Chondrocyte (in vitro differentiated cells): ENCODE measurements around the gene NAV2. TPM values are rescaled to one million over a fixed set of nuclear protein-coding genes. Genes with fewer than 3 reads are reported as not detected.

ENCODE experiments used
- DNase-seq: peaks from one replicate; pipeline ENCODE4 v3.0.0; 2021; ENCODE audit warnings: mixed read lengths, low spot score
- H3K27ac Mint-ChIP-seq: one replicate; pipeline ENCODE4 v1.8.0; 2021; ENCODE audit warnings: mild to moderate bottlenecking, moderate library complexity, mixed read lengths; ENCODE audit not compliant: unreplicated experiment
- H3K27me3 Mint-ChIP-seq: 2 replicates; pipeline ENCODE4 v1.8.0; 2021; ENCODE audit warnings: low read depth, mixed read lengths
- H3K36me3 Mint-ChIP-seq: 2 replicates; pipeline ENCODE4 v1.8.0; 2021; ENCODE audit warnings: low read depth, mixed read lengths
- H3K4me1 Mint-ChIP-seq: 2 replicates; pipeline ENCODE4 v1.8.0; 2021; ENCODE audit warnings: low read depth, mild to moderate bottlenecking, mixed read lengths
- H3K4me3 Mint-ChIP-seq: one replicate; pipeline ENCODE4 v1.8.0; 2021; ENCODE audit warnings: mild to moderate bottlenecking, moderate library complexity, mixed read lengths; ENCODE audit not compliant: unreplicated experiment
- H3K9me3 Mint-ChIP-seq: 2 replicates; pipeline ENCODE4 v1.8.0; 2021; ENCODE audit warnings: low read depth, mixed read lengths
- total RNA-seq: library from RNA; stranded (reverse); gene quantifications from 3 replicates; pipeline ENCODE4 v1.2.1, GENCODE V29; 2021
- TF ChIP-seq, protein P1 (sequence below): fragments of 200-600 bp; sonication (generic); IDR thresholded peaks from 2 replicates; pipeline ENCODE4 v1.5.0; 2021; ENCODE audit warnings: antibody characterized with exemption, mild to moderate bottlenecking, moderate library complexity

Gene NAV2
- total RNA-seq, 1 donor from 2014 or later = 87.0 TPM

DNA sequence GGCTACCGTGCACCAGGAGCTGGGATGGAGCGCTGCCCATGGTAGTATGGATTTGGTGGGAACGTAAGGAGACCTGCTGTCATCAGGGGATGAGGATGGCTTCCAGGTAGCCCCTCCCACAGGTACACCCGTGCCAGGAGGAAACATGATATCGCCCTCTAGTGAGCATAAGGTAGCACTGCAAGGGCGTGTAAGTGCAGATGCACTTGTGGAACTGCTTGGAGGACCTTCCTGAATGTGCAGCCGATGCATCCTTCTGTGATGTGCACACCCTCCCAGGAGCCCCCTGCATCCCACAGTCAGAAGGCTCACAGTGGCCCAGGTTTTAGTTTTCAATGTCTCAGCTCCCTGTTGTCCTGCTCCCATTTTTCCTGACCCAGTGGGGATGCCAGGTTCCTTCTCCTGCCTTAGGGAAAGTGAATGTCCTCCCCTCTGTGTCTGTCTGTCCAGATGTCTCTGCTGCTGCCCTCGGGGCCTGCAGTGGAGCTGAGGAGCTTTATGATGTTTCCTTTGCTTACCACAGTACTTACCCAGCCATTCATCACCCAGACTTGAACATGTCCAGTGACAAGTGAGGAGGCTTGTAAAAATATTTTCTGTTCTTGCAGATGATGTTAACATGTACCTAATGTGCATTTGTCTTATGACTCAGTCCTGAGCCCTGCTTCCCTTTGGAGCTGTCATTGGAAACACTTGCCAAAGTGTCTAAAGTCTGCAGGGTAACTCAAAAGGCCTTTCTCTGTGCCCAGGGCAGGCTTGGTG lies 398.5 kb downstream of the NAV2 start:
- H3K4me1 Mint-ChIP-seq = peaks cover 77% of the 10 kb centered on the region
- no peaks in the 10 kb centered on the region for H3K27me3 Mint-ChIP-seq
- H3K4me3 Mint-ChIP-seq = peak overlapping the region; percentile 29
- TF ChIP-seq, protein P1, sequence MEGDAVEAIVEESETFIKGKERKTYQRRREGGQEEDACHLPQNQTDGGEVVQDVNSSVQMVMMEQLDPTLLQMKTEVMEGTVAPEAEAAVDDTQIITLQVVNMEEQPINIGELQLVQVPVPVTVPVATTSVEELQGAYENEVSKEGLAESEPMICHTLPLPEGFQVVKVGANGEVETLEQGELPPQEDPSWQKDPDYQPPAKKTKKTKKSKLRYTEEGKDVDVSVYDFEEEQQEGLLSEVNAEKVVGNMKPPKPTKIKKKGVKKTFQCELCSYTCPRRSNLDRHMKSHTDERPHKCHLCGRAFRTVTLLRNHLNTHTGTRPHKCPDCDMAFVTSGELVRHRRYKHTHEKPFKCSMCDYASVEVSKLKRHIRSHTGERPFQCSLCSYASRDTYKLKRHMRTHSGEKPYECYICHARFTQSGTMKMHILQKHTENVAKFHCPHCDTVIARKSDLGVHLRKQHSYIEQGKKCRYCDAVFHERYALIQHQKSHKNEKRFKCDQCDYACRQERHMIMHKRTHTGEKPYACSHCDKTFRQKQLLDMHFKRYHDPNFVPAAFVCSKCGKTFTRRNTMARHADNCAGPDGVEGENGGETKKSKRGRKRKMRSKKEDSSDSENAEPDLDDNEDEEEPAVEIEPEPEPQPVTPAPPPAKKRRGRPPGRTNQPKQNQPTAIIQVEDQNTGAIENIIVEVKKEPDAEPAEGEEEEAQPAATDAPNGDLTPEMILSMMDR = peak; percentile 99
- H3K27ac Mint-ChIP-seq = peak overlapping the region; percentile 98
- DNase-seq = no peak
- peaks cover 31% of the 10 kb centered on the region for H3K36me3 Mint-ChIP-seq
- H3K9me3 Mint-ChIP-seq = no peaks in the 10 kb centered on the region

DNA sequence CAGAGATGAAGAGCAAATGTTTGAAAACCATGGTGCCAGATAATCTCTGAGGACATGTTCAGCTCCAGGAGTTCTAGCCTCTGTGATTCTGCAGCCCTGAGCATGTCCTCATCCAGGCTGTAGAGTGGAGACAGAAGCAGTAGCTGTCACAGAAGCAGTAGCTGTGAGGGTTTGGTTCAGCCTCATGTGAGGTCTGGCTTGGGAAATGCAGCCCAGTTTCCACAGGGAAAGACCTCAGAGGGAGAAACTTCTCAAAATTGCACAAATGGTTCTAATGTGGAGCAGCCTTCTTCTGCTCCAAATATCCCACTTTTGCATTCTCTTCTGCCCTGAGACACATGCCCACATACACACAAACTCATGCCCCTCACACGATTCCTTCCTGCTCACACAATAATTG lies 399.2 kb downstream of the NAV2 start:
- H3K36me3 Mint-ChIP-seq = peaks cover 31% of the 10 kb centered on the region
- TF ChIP-seq, protein P1 = no peak
- H3K27me3 Mint-ChIP-seq = no peaks in the 10 kb centered on the region
- H3K27ac Mint-ChIP-seq = peak overlapping the region; percentile 98
- peaks cover 85% of the 10 kb centered on the region for H3K4me1 Mint-ChIP-seq
- peak overlapping the region; percentile 29 for H3K4me3 Mint-ChIP-seq
- no peaks in the 10 kb centered on the region for H3K9me3 Mint-ChIP-seq
- DNase-seq = no peak

DNA sequence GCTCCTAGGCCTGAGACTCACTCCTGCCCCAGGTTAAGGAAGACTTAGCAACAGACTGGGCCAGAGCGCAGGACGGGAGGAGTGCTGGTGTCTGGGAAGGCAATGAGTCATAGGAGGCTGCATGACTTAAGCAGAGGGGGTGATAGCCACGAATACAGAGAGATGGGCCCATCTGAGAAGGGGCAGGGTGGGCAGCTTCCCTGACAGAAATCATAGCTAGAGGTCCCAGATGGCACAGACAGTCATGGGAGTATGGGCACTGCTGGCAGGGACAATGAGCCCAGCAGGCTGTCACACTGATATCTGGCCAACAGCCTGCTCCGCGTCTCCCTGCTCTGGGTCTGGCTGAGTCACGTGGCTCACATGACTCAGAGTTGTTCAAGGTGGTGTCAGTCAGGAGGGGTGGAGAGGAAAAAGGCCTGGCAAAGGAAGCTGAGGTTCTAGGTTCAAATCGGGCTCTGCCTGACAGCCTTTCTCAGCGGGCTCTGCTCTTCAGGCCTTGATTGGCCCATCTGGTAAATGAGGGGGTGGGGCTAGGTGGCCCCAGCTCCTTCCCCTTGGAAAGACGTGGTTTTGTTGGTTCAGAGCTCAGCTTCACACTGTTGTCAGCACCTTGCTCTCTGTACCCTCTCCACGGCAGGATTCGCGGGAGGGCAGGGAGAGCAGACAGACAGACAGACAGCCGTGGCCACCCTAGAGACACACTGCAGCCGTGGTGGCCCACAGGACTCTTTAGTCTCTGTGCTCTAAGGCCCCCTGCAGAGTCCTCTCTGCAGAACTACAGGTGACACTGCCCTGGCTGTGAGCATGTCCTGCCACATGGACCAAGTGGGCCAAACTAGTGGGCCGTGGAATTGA lies 399.9 kb downstream of the NAV2 start:
- no peak for DNase-seq
- H3K4me3 Mint-ChIP-seq = no peak overlapping the region

DNA sequence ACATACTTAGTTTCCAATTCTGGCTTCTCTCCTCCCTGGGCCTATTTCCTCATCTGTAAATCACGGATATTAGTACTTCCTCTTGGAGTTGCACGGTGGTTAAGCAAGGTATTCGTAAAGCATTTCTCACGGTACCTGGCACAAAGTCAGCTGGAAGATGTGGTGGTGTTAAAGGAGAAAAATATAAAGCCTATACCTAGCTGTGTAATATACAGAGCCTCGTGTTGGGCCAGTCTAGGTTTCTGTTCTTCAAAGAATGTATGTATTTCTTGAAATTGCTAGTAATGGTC lies 400.5 kb downstream of the NAV2 start:
- peaks cover 31% of the 10 kb centered on the region for H3K36me3 Mint-ChIP-seq
- TF ChIP-seq, protein P1 = no peak
- peaks cover 85% of the 10 kb centered on the region for H3K4me1 Mint-ChIP-seq
- H3K27me3 Mint-ChIP-seq = no peaks in the 10 kb centered on the region
- no peak for DNase-seq
- H3K9me3 Mint-ChIP-seq = no peaks in the 10 kb centered on the region
- H3K27ac Mint-ChIP-seq = peak overlapping the region; percentile 98
- no peak overlapping the region for H3K4me3 Mint-ChIP-seq

More for the DNA sequence above, 399.9 kb downstream of the NAV2 start:
- Mint-ChIP-seq H3K36me3 (peaks cover 31% of the 10 kb centered on the region), H3K4me1 (peaks cover 89% of the 10 kb centered on the region), H3K9me3 (no peaks in the 10 kb centered on the region), H3K27me3 (no peaks in the 10 kb centered on the region), H3K27ac (peak overlapping the region; percentile 98)
- TF ChIP-seq, protein P1 = no peak

DNA sequence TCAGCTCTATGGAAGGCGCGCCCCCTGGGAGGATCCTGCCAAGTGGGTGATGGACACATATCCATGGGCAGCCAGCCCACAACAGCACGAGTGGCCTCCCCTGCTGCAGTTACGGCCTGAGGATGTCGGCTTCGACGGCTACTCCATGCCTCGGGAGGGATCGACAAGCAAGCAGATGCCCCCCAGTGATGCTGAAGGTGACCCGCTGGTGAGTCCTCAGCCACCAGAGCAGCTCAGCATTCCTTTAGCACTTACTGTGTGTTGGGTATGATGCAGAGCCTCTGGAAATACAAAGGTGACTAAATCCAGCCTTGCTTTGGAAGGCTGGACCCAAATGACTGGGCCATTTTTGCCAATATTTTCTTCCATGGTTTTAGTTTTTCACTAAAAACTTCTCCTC lies 402.0 kb downstream of the NAV2 start:
- Mint-ChIP-seq H3K27me3 (no peaks in the 10 kb centered on the region), H3K27ac (peak overlapping the region; percentile 86), H3K9me3 (no peaks in the 10 kb centered on the region), H3K4me3 (peak overlapping the region; percentile 8), H3K4me1 (peaks cover 85% of the 10 kb centered on the region), H3K36me3 (peaks cover 39% of the 10 kb centered on the region)
- no peak for DNase-seq
- TF ChIP-seq, protein P1 = no peak
